Activated CD8-positive, alpha-beta T cell treated with anti-CD3 and anti-CD28 coated beads for 36 hours (primary cell): ENCODE measurements around the gene FADS6. TPM values are rescaled to one million over a fixed set of nuclear protein-coding genes. Genes with fewer than 3 reads are reported as not detected.
"Not testable (repeated sequence)": the region's sequence is repeated elsewhere in the genome, so short reads cannot be mapped to it uniquely, and the experiment has no call there.

ENCODE experiments used
- ATAC-seq: fragments of 200-7000 bp; cut with Tn5 transposase; one replicate; pipeline ENCODE4 v1.10.0; 2021; ENCODE audit warnings: mild to moderate bottlenecking, moderate library complexity
- CTCF ChIA-PET: fragments of 350-600 bp; sonication (Branson Sonifier 250); formaldehyde crosslinking; loops from one replicate; lab custom pipeline; 2021; ENCODE audit warnings: antibody characterized with exemption; lab: Charles Lee
- POLR2A ChIA-PET: fragments of 350-600 bp; sonication (Branson Sonifier 250); formaldehyde crosslinking; loops from one replicate; lab custom pipeline; 2021; ENCODE audit warnings: antibody characterized with exemption; lab: Charles Lee
- DNase-seq: peaks from one replicate; pipeline ENCODE4 v3.0.0-alpha.2; 2020
- H3K27ac Mint-ChIP-seq: one replicate; pipeline ENCODE4 v1.8.0; 2021; ENCODE audit warnings: mild to moderate bottlenecking, mixed read lengths
- H3K27me3 Mint-ChIP-seq: one replicate; pipeline ENCODE4 v1.8.0; 2021; ENCODE audit warnings: mixed read lengths
- H3K36me3 Mint-ChIP-seq: one replicate; pipeline ENCODE4 v1.8.0; 2021; ENCODE audit warnings: low read depth, mixed read lengths
- H3K4me1 Mint-ChIP-seq: one replicate; pipeline ENCODE4 v1.8.0; 2021; ENCODE audit warnings: low read depth, mixed read lengths
- H3K4me3 Mint-ChIP-seq: one replicate; pipeline ENCODE4 v1.8.0; 2021; ENCODE audit warnings: mild to moderate bottlenecking, moderate library complexity, mixed read lengths
- H3K9me3 Mint-ChIP-seq: one replicate; pipeline ENCODE4 v1.8.0; 2021; ENCODE audit warnings: mixed read lengths
- intact Hi-C: fragments of 100-400 bp; cut with micrococcal nuclease; formaldehyde crosslinking; loops from one replicate; pipeline ENCODE4 v1.10.0; 2022
- total RNA-seq, 2 experiments: library from RNA; stranded (reverse); gene quantifications; one replicate each; pipeline ENCODE4 v1.2.3, GENCODE V29; 2021
- TF ChIP-seq, protein P1 (sequence below): fragments of 200-600 bp; IDR thresholded peaks from one replicate; pipeline ENCODE4 v1.8.0; 2022; ENCODE audit warnings: antibody characterized with exemption, mild to moderate bottlenecking

FADS6 gene
- total RNA-seq, 2 experiments from 2014 or later: not detected

DNA sequence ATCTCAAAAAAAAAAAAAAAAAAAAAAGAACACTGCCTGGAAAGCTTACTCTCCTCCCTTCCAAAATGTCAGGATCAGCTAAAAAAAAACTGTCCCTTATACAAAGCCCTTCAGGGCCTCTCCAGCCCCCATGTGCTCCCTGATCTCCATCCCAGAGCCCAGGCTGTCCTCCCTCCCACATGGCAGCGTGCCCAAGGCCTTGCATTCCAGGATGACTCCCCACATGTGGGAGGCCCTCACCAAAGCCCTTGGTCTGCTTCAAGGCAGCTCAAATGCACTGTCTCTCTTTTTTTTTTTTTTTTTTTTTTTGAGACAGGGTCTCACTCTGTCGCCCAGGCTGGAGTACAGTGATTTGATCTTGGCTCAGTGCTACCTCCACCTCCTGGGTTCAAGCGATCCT lies 22.9 kb downstream of the FADS6 start:
- TF ChIP-seq, protein P1, sequence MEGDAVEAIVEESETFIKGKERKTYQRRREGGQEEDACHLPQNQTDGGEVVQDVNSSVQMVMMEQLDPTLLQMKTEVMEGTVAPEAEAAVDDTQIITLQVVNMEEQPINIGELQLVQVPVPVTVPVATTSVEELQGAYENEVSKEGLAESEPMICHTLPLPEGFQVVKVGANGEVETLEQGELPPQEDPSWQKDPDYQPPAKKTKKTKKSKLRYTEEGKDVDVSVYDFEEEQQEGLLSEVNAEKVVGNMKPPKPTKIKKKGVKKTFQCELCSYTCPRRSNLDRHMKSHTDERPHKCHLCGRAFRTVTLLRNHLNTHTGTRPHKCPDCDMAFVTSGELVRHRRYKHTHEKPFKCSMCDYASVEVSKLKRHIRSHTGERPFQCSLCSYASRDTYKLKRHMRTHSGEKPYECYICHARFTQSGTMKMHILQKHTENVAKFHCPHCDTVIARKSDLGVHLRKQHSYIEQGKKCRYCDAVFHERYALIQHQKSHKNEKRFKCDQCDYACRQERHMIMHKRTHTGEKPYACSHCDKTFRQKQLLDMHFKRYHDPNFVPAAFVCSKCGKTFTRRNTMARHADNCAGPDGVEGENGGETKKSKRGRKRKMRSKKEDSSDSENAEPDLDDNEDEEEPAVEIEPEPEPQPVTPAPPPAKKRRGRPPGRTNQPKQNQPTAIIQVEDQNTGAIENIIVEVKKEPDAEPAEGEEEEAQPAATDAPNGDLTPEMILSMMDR: no peak
- Mint-ChIP-seq H3K9me3 (no peaks in the 10 kb centered on the region), H3K27me3 (no peaks in the 10 kb centered on the region), H3K4me1 (peaks cover 15% of the 10 kb centered on the region), H3K4me3 (no peak overlapping the region), H3K36me3 (no peaks in the 10 kb centered on the region), H3K27ac (no peak overlapping the region)
- ChIA-PET CTCF (interaction anchor here (1.0 to 13.9 kb wide), 3 partner anchors 9 to 214 kb away, joined by 3 to 139 read pairs (median 11); partner anchors contain the start of gene GRIN2C), POLR2A (no interaction called here)
- no peak for ATAC-seq
- no peak for DNase-seq
- intact Hi-C loops: no loop called here

DNA sequence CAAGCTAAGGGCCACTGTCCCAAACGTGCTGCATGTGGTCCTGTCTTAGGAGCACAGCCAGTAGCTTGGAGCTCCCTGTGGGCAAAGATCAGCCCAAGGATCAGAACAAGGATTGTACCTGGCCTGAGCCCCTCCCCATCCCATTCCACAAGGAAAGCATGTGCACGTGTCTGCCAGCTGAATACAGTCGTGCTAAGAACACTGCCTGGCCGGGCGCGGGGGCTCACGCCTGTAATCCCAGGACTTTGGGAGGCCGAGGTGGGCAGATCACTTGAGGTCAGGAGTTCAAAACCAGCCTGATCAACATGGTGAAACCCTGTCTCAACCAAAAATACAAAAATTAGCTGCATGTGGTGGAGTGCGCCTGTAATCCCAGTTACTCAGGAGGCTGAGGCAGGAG lies 23.4 kb downstream of the FADS6 start:
- ATAC-seq, H3K4me3 Mint-ChIP-seq, H3K36me3 Mint-ChIP-seq, H3K27ac Mint-ChIP-seq, H3K9me3 Mint-ChIP-seq, H3K27me3 Mint-ChIP-seq, intact Hi-C loops, DNase-seq: not testable (repeated sequence)
- CTCF ChIA-PET: interaction anchor here (0.8 to 13.9 kb wide), 4 partner anchors 8 to 213 kb away, joined by 3 to 139 read pairs (median 7); partner anchors contain the start of gene GRIN2C
- POLR2A ChIA-PET: interaction anchor here (0.7 kb wide), 1 partner anchor 10 kb away, joined by 3 read pairs; no protein-coding TSS in a partner anchor
- peaks cover 10% of the 10 kb centered on the region for H3K4me1 Mint-ChIP-seq

DNA sequence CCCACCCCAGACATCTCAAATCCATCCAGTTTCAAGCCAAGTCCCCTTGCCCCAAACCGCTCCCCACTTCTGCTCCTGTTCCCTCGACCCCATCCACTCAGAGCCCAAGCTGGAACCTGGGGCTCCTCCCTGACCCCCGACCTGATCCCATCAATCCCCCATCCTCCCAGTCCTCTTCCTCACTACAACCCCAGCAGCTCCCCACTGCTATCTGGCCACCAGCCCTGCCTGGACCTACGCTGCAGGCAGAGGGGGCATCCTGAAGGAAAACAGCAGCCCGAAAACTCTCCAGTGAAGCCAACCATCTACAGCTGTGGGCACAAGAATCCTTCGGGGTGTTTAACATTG lies 24.6 kb downstream of the FADS6 start:
- TF ChIP-seq, protein P1: no peak
- no peak overlapping the region for H3K4me3 Mint-ChIP-seq
- no peaks in the 10 kb centered on the region for H3K27me3 Mint-ChIP-seq
- H3K4me1 Mint-ChIP-seq: peaks cover 10% of the 10 kb centered on the region
- POLR2A ChIA-PET: interaction anchor here (0.9 kb wide), 1 partner anchor 9 kb away, joined by 3 read pairs; the partner anchor contains the start of gene GRIN2C
- ATAC-seq: no peak
- CTCF ChIA-PET: interaction anchor here (1.3 to 13.9 kb wide), 3 partner anchors 7 to 211 kb away, joined by 4 to 139 read pairs (median 7); partner anchors contain the start of gene GRIN2C
- no peak for DNase-seq
- no peaks in the 10 kb centered on the region for H3K36me3 Mint-ChIP-seq
- H3K9me3 Mint-ChIP-seq: no peaks in the 10 kb centered on the region
- no peak overlapping the region for H3K27ac Mint-ChIP-seq
- intact Hi-C loops: no loop called here

DNA sequence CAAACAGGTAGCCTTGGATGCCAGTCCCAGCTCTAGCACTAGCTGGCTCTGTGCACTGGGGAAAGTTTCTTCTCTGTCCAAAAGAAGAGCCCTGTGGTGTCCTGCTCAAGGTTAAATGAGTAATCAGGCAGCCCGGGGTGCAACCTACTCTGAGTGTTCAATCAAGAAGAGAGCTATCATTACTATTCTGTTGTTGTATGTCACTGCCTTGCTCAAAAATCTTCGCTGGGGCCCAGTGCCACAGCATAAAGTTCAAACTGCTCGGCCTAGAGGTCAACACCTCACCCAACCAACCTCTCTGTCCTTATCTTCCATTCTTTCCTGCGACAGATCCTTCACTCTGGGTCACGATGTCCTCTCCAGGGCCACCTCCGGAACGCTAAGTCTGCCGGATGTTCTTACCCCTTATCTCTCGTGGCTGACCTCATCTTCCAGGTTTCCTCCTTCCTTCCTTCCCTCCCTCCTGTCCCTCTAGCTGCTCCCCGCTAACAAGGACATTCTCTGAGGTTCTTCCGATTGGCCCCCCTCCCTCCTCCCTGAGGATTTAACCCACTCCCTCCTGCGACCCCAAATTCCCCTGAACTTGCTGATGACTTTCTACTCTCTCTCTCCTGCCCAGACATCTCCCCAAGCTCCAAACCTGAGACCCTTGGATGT lies 25.1 kb downstream of the FADS6 start:
- no peak for ATAC-seq
- Mint-ChIP-seq H3K4me3 (no peak overlapping the region), H3K4me1 (peaks cover 10% of the 10 kb centered on the region), H3K9me3 (no peaks in the 10 kb centered on the region), H3K27ac (no peak overlapping the region), H3K27me3 (no peaks in the 10 kb centered on the region), H3K36me3 (no peaks in the 10 kb centered on the region)
- CTCF ChIA-PET: interaction anchor here (1.3 to 1.6 kb wide), 2 partner anchors 77 to 211 kb away, joined by 4 to 7 read pairs; no protein-coding TSS in a partner anchor
- no peak for DNase-seq
- intact Hi-C loops: no loop called here
- TF ChIP-seq, protein P1: no peak
- POLR2A ChIA-PET: interaction anchor here (0.9 to 1.0 kb wide), 2 partner anchors 9 to 36 kb away, joined by 3 read pairs; partner anchors contain the start of gene GRIN2C

DNA sequence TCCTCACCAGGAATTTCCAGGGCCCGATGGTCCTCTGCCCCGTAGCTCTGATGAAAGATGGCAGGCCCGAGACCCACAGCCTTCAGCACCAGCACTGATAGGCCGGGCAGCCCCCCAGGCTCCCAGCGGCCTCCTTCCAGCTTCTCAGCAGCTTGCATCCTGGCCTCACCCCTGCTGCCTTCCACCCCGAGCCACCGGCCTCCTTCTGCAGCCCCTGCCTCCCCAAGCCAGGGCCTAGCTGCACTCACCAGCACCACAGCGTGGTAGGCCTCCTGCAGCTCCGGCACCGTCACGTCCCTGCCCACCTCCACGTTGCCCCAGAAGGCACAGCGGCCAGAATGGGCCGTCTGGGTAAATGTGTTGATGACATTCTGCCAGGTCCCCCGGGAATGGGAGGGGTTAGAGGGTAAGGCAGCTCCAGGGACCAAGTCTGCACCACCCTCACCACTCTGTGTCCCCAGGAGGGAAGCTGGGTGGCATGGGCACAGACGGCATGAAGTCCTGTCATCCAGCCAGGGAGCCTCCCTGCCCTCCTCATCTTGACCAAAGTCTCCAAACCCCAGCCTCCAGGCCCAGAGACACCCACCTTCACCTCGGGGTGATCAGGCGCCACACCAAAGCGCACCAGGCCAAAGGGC lies 27.1 kb downstream of the FADS6 start:
- Mint-ChIP-seq H3K4me1 (peaks cover 11% of the 10 kb centered on the region), H3K9me3 (no peaks in the 10 kb centered on the region), H3K4me3 (no peak overlapping the region), H3K27me3 (peaks cover 8% of the 10 kb centered on the region), H3K36me3 (no peaks in the 10 kb centered on the region), H3K27ac (no peak overlapping the region)
- ChIA-PET CTCF (interaction anchor here (0.8 to 14.6 kb wide), 13 partner anchors 9 to 422 kb away, joined by 3 to 247 read pairs (median 7); partner anchors contain the start of genes FDXR and RAB37), POLR2A (interaction anchor here (0.9 to 1.5 kb wide), 3 partner anchors 14 to 115 kb away, joined by 3 read pairs; no protein-coding TSS in a partner anchor)
- ATAC-seq (no peak), DNase-seq (no peak)
- TF ChIP-seq, protein P1: no peak
- intact Hi-C loops: no loop called here
